Testis (tissue), 3 donors: Measurements from ENCODE around the gene THY1. TPM values are rescaled to one million over a fixed set of nuclear protein-coding genes. Genes with fewer than 3 reads are reported as not detected.

Experiments
- DNase-seq: peaks from one replicate; pipeline ENCODE4 v3.0.0-alpha.2; 2019
- H3K27ac ChIP-seq, 2 donors: fragments of 200-600 bp; sonication (generic); one replicate each; pipeline ENCODE4 v1.5.1; 2019
- H3K27me3 ChIP-seq: fragments of 200-600 bp; sonication (generic); one replicate; pipeline ENCODE4 v1.5.1; 2019
- H3K36me3 ChIP-seq: fragments of 200-600 bp; sonication (generic); one replicate; pipeline ENCODE4 v1.5.1; 2017; ENCODE audit warnings: low read depth; ENCODE audit errors: missing control alignments
- H3K4me1 ChIP-seq: fragments of 200-600 bp; sonication (generic); one replicate; pipeline ENCODE4 v1.5.1; 2019
- H3K4me3 ChIP-seq, 2 donors: fragments of 200-600 bp; sonication (generic); one replicate each; pipeline ENCODE4 v1.5.1; 2017 to 2019
- H3K9me3 ChIP-seq: fragments of 200-600 bp; sonication (generic); one replicate; pipeline ENCODE4 v1.5.1; 2017
- POLR2A ChIP-seq: fragments of 450-650 bp; IDR thresholded peaks from one replicate; pipeline ENCODE4 v1.6.1; 2017; ENCODE audit warnings: antibody characterized with exemption, mild to moderate bottlenecking, moderate library complexity
- WGBS, 2 donors: methylation state at CpG; one replicate each; pipeline ENCODE4 v1.1.5; 2018; 5-methylcytosine and 5-hydroxymethylcytosine counted together
- intact Hi-C: fragments of 100-400 bp; cut with DNase I; formaldehyde crosslinking; loops from one replicate; pipeline ENCODE4 v1.15.1; 2023; ENCODE audit warnings: low total_unique reads
- polyA plus RNA-seq: library from polyadenylated mRNA; stranded (reverse); fragments of 350-450 nt; fragmentation: Illumina TruSeq; extraction: RNeasy Lipid Tissue Mini Kit (QIAGEN cat#74804); gene quantifications from one replicate; pipeline ENCODE4 v1.2.3, GENCODE V29; 2014; ENCODE audit warnings: low read depth, low replicate concordance; ENCODE audit not compliant: insufficient read depth
- total RNA-seq, 2 donors: library from RNA; depleted of rRNA; stranded (reverse); fragments of >200 nt; gene quantifications; one replicate each; pipeline ENCODE4 v1.2.3, GENCODE V29; 2016
- TF ChIP-seq, protein P1 (sequence below), 3 experiments: fragments of 450-650 bp in 2 of 3; fragments of 200-600 bp in 1 of 3; sonication (generic) in 1 of 3; IDR thresholded peaks; one replicate each; pipeline ENCODE4 v1.5.1; 2016 to 2019; ENCODE audit warnings: antibody characterized with exemption in 3 of 3, mild to moderate bottlenecking in 2 of 3, moderate library complexity in 1 of 3

The THY1 gene
- total and polyA plus RNA-seq, 3 donors from 2014 or later, result 5.9 to 132 (median 30.0) TPM

DNA sequence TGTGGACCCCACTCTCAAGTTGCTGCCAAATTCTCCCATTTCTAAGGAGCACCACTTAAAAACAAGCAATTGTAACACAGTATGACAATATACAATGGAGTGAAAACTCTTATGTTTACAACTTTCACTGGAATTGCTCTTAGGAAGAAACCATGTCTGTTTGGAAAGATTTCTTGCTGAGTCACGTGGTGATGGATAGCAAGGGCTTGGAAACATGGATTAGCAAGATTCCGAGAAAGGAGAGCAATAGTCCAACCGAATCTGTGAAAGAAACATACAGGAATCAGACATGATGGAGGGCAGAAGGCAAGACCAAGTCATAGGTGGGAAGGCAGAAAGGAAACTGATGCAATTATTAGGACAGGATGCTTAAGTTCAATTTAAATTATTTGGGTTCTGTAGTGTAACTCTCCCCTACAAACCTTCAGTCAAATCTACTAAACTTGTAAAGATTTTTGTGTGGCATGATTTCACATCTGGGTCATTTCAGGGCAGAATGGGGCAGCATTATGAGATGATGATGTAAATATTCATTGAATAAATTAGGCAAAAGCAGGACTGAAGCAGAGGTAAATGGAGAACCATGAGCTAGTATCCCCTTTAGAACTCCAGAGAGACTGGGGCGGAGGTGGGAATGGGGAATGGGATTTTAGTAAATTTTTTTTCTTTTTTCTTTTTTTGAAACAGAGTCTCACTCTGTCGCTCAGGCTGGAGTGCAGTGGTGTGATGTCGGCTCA lies 27.8 kb upstream of the THY1 start:
- peaks cover 15% of the 10 kb centered on the region for H3K4me1 ChIP-seq
- no peaks in the 10 kb centered on the region for H3K27me3 ChIP-seq
- WGBS, 2 donors, result 91 to 92% methylated on average over 6 of the region's 6 CpGs
- no peak overlapping the region for H3K4me3 ChIP-seq
- TF ChIP-seq, protein P1, sequence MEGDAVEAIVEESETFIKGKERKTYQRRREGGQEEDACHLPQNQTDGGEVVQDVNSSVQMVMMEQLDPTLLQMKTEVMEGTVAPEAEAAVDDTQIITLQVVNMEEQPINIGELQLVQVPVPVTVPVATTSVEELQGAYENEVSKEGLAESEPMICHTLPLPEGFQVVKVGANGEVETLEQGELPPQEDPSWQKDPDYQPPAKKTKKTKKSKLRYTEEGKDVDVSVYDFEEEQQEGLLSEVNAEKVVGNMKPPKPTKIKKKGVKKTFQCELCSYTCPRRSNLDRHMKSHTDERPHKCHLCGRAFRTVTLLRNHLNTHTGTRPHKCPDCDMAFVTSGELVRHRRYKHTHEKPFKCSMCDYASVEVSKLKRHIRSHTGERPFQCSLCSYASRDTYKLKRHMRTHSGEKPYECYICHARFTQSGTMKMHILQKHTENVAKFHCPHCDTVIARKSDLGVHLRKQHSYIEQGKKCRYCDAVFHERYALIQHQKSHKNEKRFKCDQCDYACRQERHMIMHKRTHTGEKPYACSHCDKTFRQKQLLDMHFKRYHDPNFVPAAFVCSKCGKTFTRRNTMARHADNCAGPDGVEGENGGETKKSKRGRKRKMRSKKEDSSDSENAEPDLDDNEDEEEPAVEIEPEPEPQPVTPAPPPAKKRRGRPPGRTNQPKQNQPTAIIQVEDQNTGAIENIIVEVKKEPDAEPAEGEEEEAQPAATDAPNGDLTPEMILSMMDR (IDR thresholded peaks at IDR 0.05), result no peak
- TF ChIP-seq POLR2A, result no peak
- no peaks in the 10 kb centered on the region for H3K9me3 ChIP-seq
- no peaks in the 10 kb centered on the region for H3K36me3 ChIP-seq
- no peak for DNase-seq
- no peak overlapping the region for H3K27ac ChIP-seq
- intact Hi-C loops, result no loop called here

DNA sequence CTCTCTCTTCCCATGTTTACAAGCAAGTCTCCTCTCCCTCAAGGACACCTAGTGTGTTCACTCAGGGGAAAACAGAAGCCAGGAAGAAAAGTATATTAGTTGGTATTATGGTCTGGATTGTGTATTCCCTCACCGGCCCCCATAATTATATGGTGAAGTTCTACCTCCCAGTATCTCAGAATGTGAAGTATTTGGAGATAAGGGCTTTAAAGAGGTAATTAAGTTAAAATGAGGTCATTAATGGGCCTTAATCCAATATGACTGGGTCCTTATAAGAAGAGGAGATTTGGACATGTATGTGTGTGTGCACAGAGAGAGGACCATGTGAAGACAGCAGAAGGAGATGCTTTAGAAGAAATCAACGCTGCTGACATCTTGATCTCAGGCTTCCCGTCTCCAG lies 26.5 kb upstream of the THY1 start:
- DNase-seq, result no peak
- no peaks in the 10 kb centered on the region for H3K9me3 ChIP-seq
- H3K36me3 ChIP-seq, result no peaks in the 10 kb centered on the region
- intact Hi-C loops, result no loop called here
- H3K4me1 ChIP-seq, result peaks cover 19% of the 10 kb centered on the region
- H3K27ac ChIP-seq, result no peak overlapping the region
- H3K27me3 ChIP-seq, result no peaks in the 10 kb centered on the region
- WGBS, 2 donors, result 83% methylated on average over 3 of the region's 3 CpGs
- TF ChIP-seq, protein P1 (IDR thresholded peaks at IDR 0.05), result no peak
- no peak overlapping the region for H3K4me3 ChIP-seq

DNA sequence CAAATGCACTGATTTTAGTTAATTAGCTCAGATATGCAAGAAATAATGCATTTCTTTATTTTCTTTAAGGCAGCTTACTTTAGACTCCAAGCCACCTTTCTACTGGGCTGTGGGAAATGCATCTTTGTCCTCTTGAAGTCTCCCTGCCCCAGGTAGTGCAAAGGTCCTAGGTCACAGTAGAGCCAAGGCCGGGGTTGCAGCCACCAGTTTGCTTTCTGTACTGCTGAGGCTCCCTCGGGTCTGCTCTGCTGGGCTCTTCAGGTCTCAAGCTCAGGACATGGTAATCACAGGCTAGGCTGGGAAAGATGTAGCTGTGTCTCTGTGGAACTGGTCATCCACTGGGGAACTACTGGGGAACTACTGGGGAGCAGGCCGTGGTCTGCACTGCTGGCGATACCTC lies 25.4 kb upstream of the THY1 start:
- no peak overlapping the region for H3K4me3 ChIP-seq
- H3K27ac ChIP-seq, result no peak overlapping the region
- intact Hi-C loops, result no loop called here
- no peaks in the 10 kb centered on the region for H3K9me3 ChIP-seq
- no peaks in the 10 kb centered on the region for H3K36me3 ChIP-seq
- peaks cover 19% of the 10 kb centered on the region for H3K4me1 ChIP-seq
- whole genome bisulfite sequencing, 2 donors, result 80 to 90% methylated on average over 4 of the region's 4 CpGs
- no peaks in the 10 kb centered on the region for H3K27me3 ChIP-seq
- TF ChIP-seq POLR2A, result no peak
- TF ChIP-seq, protein P1 (IDR thresholded peaks at IDR 0.05), result no peak
- DNase-seq, result no peak

DNA sequence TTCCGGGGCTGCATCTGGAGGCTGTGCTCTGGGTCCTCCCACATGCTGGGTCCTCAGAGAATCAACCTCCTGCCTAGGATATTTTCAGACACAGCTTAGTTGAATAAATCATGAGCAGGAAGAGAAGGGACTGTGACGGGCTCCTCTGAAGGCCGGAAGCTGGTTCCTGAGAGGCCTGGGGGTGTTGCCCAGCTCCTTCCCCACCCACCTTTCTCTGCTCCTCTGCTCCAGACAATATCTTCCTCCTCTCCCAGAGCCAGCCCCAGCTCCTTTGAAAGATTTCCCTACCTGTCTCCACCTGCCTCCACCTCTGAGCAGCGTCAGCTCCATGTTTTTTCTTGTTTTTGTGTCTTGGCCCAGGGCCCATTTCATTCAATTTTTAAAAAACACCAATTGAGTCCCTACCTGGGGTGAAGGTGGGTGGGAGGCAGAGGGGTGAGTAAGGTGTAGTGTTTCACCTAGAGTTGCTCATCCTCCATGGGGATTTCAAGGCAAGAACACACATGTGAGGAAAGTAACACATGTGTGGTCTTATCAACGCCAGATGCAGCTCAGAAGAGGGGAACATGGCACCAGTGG lies 24.8 kb upstream of the THY1 start:
- no peak overlapping the region for H3K27ac ChIP-seq
- peaks cover 19% of the 10 kb centered on the region for H3K4me1 ChIP-seq
- no peak for DNase-seq
- no peaks in the 10 kb centered on the region for H3K36me3 ChIP-seq
- no peak overlapping the region for H3K4me3 ChIP-seq
- intact Hi-C loops, result no loop called here
- no peaks in the 10 kb centered on the region for H3K9me3 ChIP-seq
- TF ChIP-seq, protein P1 (IDR thresholded peaks at IDR 0.05), result no peak
- no peak for TF ChIP-seq POLR2A
- no peaks in the 10 kb centered on the region for H3K27me3 ChIP-seq
- 53 to 56% methylated on average over 5 of the region's 5 CpGs for WGBS, 2 donors
